Measurements from ENCODE around the gene TMEM266.

The TMEM266 gene

DNA sequence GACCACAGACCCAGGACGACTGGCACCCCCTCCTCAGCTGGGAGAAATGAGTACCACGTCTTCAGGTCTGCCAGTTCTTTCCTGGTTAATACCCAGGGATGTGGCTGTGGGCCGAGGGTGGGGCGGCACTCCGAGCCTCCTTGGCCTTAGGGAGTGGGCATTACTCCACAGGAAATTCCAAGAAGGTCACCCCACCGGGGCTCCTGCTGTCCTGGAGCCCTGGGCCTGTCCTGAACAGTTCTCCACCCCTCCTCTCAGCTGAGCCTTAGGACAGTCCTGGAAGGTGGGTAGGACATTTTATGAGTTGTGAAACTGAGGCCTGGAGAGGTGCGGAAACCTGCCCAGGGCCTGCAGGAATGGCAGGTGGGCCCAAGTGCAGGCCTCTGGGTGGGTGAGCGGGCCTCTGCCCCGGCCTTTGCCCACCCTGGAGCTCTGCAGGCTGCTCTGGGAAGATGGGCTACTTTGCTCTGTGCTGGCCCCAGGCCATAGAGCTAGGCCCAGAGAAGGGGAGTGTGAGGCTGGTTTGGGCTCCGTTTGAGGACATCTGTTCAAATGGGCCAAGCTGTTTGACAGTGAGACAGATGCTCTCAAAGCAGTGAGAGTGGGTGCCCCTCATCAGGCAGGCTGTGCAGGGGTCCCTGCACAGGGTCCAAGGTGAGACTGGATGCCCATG, 103.1 kb downstream of the TMEM266 start:
- DNase-seq (ENCODE audit: low read depth, low spot score), result no peak

DNA sequence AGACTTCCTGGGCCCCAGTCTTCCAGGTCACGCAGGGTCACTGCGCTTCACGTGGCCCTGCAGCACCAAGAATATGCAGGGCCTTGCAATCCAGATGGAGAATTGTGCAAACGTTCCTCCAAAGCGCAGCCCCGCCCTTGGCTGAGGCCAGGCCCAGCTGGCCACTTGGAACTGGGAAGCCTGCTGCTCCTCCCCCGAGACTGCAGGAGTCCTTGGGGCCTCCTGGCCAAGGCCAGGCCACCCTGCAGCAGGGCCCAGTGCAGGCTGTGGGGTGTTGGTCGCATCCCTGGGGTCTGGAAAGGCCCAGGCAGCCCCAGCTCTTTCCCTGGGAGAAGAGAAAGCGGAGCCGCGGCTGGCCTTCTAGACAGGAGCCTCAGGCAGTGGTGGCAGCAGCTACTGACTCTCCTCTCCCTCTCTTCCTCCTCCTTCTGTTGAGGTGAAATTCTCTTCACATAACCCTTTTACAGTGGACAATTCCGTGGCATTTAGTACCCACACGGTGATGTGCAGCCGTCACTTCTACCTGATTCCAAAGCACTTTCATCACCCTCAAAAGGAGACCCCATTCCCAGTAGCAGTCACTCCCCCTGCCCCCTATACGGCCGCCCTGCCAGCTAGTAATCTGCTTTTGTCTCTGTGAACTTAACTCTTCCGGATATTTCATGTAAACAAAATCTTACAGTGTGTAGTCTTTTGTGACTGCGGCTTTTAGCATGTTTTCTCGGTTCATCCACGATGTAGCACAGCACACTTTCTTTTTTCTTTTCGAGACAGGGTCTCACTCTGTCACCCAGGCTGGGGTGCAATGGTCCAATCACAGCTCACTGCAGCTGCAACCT, 103.9 kb downstream of the TMEM266 start:
- no peak for DNase-seq (ENCODE audit: low read depth, low spot score)

DNA sequence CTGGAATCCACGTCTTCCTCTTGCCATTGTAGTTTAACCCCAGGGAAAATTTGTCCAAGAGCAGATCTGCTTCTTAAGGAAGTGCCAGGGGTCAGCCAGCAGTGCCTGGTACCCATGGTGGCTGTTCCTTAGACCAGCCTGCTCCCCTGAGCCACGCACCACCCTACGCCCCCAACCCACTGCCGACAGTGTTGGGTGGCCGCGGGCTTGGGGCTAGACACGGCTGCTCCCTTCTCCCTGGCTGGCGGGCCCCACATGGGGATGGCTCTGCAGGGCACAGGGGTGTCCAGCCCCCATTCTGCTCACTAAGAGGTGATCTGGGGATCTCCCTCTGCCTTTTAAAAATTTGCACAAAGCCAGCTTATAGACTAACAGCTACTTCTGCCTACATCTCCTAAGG, 104.8 kb downstream of the TMEM266 start:
- DNase-seq (ENCODE audit: low read depth, low spot score), result no peak

DNA sequence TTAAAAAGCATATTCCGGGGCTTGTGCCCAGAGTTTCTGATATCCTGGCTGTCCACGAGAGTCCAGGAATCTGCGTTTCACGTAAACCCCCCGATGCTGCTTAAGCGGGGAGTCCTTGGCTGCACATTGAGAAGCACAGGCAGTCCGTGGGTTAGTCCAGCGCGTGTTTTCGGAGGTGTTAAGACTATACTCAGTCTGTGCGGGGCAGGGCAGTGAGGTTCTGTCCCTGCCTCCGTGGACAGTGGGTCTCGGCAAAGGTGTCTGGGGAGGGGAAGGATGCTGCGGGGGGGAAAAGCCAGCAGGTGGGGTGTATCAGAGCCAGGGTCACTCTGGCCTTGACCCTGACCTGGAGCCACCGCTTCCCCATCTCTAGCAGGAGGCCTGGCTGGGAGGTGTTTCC, 106.2 kb downstream of the TMEM266 start:
- no peak for DNase-seq (ENCODE audit: low read depth, low spot score)

DNA sequence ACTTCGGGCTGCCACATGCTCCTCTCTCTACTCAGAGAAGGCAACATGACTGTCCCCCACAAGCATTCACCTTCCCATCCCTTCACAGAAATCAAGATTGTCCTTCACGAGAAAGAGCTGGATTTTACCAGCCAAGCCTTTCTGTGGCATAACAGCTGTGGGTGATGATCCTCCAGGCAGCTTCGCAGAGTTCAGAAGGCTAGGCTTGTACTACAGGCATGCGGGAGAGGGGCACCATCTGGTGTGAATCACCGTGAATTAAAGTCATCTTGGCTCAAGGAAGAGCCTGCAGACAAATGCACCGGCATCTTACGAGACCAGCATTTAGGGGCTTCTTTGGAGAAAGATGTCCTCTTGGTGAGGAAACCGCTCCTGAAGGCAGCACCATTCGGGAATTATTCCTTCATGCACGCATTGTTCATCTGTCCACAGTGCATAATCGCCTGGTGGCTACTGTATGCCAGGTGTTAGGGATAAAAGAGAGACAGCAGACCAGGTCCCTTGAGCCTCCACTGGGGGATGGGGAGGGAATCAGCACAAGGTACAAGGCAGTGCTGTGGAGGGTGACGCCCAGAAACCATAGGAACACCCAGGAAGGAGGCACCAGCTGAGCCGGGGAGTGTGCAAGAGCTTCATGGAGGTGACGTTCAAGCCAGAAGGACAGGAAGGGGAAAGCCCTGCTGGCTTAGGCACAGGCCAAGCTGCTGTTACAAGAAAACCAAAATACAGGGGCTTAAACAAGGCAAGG, 108.6 kb downstream of the TMEM266 start:
- no peak for DNase-seq (ENCODE audit: low read depth, low spot score)

DNA sequence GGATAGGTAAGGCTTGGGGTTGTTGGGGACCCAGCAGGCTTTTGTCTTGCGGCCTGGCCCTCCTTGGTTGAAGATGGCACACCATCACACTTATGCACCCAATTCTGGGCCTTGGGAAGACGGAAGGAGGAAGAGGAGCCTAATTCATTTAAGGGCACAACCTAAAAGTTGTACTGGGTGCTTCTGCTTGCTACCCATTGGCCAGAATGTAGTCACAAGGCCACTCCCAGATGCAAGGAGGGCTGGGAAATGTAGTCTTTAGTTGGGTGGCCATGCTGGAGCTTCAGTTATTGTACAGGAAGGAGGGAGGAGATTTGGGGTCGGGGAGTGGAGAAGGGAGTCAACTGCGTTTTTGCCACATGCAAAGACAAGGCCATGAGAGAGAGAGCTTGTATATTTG, 109.2 kb downstream of the TMEM266 start:
- no peak for DNase-seq (ENCODE audit: low read depth, low spot score)

DNA sequence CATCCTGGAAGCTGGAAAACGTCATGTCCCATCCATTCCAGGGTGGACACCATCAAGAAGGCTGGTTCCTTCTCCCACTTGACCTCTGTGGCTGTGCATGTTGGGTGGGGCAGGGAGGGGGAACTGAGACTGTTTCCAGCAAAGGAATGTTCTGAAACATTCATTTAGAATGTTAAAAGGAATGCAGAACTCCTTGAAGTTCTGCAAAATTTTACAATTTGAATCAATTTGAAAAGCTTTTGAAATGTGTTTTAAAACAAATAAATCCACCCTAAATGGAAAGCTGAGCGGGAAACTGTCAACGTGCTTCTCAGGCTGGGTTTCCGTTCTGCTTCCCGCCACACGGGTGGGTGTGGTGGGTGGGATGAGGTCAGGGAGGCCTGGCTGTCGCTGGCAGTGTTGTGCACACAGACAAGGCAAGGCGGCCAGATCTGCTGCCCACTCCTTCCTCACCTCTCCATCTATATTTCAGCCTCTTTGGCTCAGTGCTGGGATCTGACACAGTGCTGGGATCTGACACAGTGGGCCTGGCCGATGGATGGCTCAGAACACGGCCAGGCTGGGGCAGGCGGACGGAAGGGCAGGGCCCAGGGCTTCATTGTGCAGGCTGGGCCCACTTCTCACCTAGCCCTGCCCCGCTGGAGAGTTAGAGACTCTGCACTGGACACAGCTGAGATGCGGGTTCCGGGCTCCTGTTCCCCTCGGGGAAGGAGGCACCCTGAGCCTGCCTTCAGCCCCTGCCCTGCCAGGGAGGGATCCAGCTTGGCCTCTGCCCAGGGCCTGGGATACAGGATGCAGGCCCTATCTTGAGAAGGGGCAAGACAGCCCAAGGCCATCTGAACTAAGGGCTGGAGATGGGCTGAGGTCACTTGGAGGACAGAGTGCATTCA, 110.4 kb downstream of the TMEM266 start:
- no peak for DNase-seq (ENCODE audit: low read depth, low spot score)

DNA sequence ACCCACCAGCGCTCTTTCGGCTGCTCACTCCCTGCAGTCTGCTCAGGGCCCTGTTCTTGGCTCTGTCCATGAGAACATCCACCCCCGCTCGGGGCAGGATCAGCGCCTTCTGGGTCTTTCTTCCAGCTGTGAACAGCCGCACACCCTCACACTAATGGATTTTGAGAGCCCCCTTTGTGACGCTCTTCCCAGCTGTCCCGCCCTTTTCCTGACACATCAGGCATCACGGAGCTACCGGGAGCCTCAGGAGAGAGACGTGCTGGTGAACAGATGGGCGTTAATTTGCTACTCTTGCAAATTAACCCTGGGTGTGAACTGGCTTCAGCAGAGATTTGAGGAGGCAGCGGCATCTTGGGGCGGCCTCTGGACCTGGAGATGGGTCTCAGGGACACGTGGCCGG, 113.0 kb downstream of the TMEM266 start:
- DNase-seq (ENCODE audit: low read depth, low spot score), result no peak

DNA sequence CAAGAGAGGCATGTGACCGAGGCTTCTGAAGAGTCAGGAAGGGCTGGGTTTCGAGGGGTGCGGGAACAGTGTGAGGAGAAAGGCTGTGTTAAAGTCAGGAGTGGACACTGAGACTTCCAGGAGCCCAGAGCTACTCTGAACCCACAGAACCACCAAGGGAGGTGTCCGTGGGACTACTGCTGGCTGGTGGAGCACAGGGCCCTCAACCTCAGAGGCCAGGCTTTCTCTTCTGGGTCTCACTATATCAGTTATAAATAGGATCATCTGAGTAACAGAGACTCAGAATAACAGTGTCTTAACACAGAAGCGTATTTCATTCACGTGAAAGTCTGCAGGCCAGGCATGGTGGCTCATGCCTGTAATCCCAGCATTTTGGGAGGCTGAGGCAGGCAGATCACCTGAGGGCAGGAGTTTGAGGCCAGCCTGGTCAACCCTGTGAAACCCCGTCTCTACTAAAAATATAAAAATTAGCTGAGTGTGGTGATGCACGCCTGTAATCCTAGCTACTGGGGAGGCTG, 113.6 kb downstream of the TMEM266 start:
- DNase-seq (ENCODE audit: low read depth, low spot score), result no peak

DNA sequence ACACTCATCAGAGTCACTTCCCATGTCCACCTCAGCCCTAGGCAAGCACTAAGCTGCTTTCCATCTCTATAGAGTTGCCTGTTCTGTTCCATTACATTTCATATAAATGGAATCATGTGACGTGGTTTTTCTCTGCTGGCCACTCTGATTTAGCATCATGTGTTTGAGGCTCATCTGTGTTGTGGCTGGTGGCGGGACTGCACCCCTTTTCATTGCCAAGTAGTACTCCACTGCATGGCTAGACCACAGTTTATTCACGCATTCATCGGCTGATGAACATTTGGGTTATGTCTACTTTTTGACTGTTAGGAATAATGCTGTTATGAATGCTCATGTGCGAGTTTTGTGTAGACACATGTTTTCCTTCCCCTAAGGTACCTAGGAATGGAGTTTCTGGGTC, 114.9 kb downstream of the TMEM266 start:
- DNase-seq (ENCODE audit: low read depth, low spot score), result no peak

DNA sequence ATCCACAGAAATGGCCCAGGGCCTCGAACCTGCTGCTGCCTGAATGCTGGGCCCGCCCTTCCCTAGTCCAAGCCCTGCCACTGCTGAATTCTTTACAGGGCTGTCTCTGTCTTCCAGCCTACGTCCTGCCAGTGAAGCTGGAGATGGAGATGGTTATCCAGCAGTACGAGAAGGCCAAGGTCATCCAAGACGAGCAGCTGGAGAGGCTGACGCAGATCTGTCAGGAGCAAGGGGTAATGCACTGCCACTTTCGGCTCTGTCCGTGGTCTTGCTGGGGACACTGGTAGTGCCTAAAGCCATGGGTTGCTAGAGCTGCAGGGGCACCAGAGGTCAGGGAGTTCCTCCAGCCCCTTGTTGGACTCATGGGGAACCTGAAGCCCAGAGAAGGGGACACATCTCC, 115.7 kb downstream of the TMEM266 start:
- DNase-seq (ENCODE audit: low read depth, low spot score), result no peak

DNA sequence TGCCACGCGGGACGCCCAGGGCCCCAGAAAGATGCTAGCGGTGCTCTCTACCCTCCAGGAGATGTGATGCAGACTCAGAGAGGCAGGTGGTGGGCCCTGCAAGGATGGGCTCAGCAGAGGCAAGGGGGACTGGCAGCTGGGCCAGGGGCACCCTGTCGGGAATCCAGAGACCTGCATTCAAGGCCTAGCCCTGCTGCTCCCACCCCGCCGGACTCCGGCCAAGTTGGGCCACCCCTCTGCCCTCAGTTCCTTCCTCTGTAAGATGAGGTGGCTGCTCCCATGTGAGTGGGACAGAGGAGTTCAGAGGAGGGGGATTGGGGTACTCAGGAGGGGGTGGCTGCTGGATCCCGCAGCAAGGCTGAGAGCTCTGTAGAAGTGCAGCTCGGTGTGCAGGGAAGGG, 116.3 kb downstream of the TMEM266 start:
- DNase-seq (ENCODE audit: low read depth, low spot score), result no peak

DNA sequence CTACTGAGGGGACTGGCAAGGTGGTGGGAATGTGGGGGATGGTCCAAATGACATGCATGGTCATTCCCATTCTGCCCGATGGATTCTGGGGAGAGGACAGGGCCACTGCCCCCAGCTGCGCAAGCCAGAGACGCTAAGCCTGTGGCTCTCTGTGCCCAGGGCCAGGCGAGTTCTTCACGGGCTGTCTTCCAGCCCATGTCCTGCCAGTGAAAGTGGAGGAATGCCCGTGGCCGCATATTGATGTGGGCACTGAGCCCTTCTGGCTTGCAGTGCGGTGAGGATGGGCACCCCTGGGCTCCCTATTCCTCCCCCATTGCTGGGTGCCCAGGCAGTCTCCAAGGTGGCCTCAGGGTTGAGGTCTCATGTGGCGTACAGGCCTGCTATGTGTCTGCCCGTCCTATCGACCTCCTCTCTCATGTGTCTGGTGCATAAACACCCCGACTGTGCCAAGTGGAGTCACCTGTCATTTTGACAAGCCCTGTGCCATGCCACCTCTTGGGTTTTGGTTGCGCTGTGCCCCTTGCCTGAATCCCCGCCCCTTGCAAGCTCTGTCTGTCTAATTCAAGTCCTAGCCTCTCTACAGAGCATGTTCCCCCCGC, 116.8 kb downstream of the TMEM266 start:
- no peak for DNase-seq (ENCODE audit: low read depth, low spot score)

DNA sequence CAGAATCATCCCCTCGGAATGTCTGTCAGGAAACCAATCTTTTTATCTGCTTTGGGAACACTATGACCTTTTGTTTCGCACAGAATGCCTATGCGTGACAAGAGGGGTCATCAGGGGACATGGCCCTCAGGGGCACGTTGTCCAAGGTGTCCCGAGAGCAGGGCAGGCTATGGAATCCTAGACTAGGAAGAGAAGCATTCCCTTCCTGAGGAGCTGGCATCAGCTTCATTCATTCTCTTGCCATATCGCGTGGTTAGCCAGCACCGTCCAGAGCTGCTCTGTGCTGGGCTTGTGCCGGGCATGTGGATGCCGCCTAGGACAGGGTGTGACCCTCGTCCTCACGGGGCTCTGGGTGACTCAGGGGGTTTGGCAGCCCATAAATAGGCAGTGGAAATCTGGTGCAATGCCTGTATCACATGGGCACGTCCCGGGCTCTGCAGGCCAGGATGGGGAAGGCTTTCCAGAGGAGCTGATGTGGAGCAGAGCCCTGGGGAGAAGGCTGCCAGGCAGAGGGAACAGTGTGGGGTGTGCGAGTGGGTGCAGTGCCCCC, 117.8 kb downstream of the TMEM266 start:
- DNase-seq (ENCODE audit: low read depth, low spot score), result no peak

DNA sequence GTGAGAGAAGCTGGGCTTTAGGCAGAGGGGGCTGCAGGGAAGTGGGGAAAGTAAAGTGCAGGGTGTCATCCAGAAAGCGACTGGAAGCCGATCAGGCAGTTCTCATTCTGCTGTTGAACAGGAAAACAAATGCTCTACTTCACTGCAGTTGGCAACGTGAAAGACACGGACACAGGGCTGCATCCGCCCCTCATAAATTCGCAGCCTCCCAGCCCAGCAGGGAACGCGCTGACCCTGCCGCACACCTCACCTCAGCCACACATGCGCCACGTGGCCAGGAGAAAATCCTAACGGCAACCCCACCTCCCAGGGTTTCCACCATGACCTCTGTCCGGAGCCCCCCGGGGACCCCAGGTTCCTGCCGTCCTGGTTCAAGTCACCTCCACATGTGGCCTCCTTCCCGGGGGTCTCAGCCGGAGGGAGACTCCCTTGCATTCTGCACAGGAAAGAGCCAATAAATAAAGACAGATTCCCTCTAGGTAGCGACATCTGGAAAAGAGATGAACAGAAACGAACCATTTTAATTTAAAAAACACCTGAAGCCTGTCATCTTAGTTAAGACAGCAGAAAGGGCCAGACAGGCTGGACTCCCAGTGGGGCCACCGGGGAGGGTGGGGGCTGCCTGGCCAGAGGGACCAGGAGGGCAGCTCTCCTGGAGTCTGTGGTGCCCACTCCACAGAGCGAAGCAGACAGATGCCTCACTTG, 118.7 kb downstream of the TMEM266 start:
- DNase-seq (ENCODE audit: low read depth, low spot score), result no peak

DNA sequence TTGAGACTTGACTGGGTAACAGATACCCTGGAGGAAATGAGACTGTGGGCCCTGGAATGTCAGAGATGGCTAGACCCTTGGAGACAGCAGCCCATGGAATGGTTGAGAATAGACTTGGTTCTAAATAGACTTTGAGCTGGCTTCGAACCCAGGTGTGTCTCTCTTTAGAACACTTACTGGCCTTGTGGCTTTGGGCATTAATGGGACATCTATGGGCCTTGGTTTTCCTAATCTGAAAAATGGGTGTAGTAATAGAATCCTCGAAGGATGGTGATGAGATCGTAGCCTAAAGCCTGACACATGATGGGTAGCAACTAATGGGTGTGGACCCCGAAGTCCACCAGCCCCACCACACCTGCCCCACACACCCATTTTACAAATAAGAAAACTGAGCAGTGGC, 119.2 kb downstream of the TMEM266 start:
- DNase-seq (ENCODE audit: low read depth, low spot score), result no peak

DNA sequence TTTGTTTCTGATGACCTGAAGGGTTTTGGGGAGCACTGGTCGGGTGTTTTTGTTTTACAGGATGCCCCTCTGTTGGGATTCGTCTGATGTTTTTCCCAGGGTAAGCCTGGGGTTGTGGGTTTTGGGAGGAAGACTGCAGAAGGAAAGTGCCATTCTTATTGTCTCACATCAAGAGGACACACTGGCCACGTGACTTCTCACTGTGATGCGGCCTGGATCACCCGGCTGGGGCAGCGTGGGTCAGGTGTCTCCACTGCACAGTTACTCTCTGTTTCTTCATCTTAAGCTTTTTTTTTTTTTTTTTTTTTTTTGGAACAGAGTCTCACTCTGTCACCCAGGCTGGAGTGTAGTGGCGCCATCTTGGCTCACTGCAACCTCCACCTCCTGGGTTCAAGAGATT, 120.5 kb downstream of the TMEM266 start:
- no peak for DNase-seq (ENCODE audit: low read depth, low spot score)

DNA sequence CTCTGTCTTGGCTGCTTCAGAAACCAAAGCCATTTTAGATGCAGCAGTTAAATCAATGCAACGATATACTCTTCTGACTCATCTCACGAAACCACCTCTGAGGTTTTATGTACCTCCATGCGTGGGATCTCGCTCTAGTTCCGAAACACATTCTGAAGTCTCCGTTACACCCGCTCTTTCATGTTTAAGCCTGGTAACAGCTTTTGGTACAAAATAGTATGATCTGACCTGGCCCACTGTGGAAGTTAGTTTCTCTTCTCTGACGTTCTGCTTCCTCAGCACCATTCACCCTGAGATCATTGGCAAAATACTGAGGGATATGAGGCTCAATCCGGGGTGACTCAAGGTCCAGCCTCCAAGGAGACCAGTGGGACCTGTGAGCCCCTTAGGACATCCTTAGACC, 121.9 kb downstream of the TMEM266 start:
- DNase-seq (ENCODE audit: low read depth, low spot score), result no peak

DNA sequence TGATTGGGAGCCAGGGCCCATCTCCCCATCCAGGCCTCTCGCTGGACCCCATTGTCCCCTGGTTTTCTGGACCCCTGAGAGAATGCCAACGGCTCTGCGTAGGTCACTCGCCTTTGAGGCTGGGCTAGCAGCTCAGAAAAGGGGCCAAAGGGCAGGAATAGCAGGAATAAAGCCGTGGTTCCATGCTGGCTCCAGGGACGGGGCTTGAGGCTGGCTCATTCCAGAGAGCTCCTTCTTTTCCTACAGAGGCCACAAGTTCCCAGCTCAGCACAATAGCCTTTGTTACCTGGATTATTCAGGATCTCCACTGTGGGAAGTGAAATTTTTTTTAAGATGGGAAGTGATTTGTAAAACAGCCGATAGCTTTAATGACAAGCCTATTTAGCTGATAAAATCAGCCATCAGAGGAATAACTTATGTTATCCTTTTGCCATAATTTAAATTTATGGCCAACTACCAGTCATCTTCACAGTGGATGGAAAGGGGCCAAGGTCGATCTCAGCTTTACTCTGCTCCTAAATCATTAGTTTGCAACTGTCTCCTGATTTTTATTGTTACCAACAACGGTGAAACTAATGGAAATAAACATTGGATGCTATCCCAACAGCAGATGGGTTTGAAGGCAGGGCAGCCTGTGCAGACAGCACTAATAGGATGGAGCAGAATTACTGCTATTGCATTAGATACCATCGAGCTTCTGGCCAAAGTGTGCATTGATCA, 124.3 kb downstream of the TMEM266 start:
- no peak for DNase-seq (ENCODE audit: low read depth, low spot score)
